ENCODE measurements around the gene COX19.

COX19 gene

GRCh38 chr7:974820-975681 lies at the start of gene COX19:
COX19 (minus strand) TSS chr7:975549; CDS start chr7:975509, 40 bp downstream.
- no peak for FAIRE-seq

GRCh38 chr7:1024331-1024841 lies 49.0 kb upstream of the COX19 start:
- FAIRE-seq, result no peak

- FAIRE-seq, result no peak
These were observed 47.6 kb upstream of the COX19 start for GRCh38 chr7:1022801-1023465.

- FAIRE-seq, result no peak
These were observed 47.0 kb upstream of the COX19 start for GRCh38 chr7:1022356-1022755.

GRCh38 chr7:1021931-1022330 lies 46.6 kb upstream of the COX19 start:
- no peak for FAIRE-seq

- FAIRE-seq, result no peak
These were observed 46.0 kb upstream of the COX19 start for GRCh38 chr7:1021366-1021765.

- FAIRE-seq, result no peak
These were observed 45.5 kb upstream of the COX19 start for GRCh38 chr7:1020849-1021251.

- FAIRE-seq, result no peak
These were observed 44.7 kb upstream of the COX19 start for GRCh38 chr7:1019789-1020610.

- FAIRE-seq, result no peak
These were observed 44.0 kb upstream of the COX19 start for GRCh38 chr7:1019255-1019785.

- FAIRE-seq, result no peak
These were observed 43.0 kb upstream of the COX19 start for GRCh38 chr7:1018334-1018695.

GRCh38 chr7:1017586-1018333 lies 42.4 kb upstream of the COX19 start:
- FAIRE-seq, result no peak

GRCh38 chr7:1016577-1017531 lies 41.5 kb upstream of the COX19 start:
- FAIRE-seq, result no peak

- FAIRE-seq, result no peak
These were observed 40.1 kb upstream of the COX19 start for GRCh38 chr7:1015196-1016121.

GRCh38 chr7:1014681-1015080 lies 39.3 kb upstream of the COX19 start:
- FAIRE-seq, result no peak

GRCh38 chr7:1013581-1013980 lies 38.2 kb upstream of the COX19 start:
- FAIRE-seq, result no peak

- no peak for FAIRE-seq
These were observed 37.4 kb upstream of the COX19 start for GRCh38 chr7:1012716-1013095.

GRCh38 chr7:1012004-1012715 lies 36.8 kb upstream of the COX19 start:
- no peak for FAIRE-seq

- no peak for FAIRE-seq
These were observed 36.1 kb upstream of the COX19 start for GRCh38 chr7:1011297-1012003.

GRCh38 chr7:1010226-1010625 lies 34.9 kb upstream of the COX19 start:
- FAIRE-seq, result no peak
